GM13976 (cell line): ENCODE data around the gene PSME2.

Experiments
- DNase-seq: peaks from one replicate; pipeline ENCODE4 v3.0.0; 2012; ENCODE audit warnings: low spot score
- CTCF ChIP-seq: IDR thresholded peaks from 2 replicates; pipeline ENCODE4 v1.5.1; 2012; ENCODE audit warnings: borderline replicate concordance, mild to moderate bottlenecking; ENCODE audit not compliant: insufficient read depth; ENCODE audit errors: extremely low read depth, missing control alignments, control extremely low read depth
- in situ Hi-C: fragments of 300-500 bp; cut with MboI; formaldehyde crosslinking; loops from one replicate; pipeline ENCODE4 v1.12.0; 2022; ENCODE audit warnings: low sequenced_read_pairs, mixed read lengths, inconsistent platforms; ENCODE audit not compliant: unreplicated experiment

The PSME2 gene

DNA sequence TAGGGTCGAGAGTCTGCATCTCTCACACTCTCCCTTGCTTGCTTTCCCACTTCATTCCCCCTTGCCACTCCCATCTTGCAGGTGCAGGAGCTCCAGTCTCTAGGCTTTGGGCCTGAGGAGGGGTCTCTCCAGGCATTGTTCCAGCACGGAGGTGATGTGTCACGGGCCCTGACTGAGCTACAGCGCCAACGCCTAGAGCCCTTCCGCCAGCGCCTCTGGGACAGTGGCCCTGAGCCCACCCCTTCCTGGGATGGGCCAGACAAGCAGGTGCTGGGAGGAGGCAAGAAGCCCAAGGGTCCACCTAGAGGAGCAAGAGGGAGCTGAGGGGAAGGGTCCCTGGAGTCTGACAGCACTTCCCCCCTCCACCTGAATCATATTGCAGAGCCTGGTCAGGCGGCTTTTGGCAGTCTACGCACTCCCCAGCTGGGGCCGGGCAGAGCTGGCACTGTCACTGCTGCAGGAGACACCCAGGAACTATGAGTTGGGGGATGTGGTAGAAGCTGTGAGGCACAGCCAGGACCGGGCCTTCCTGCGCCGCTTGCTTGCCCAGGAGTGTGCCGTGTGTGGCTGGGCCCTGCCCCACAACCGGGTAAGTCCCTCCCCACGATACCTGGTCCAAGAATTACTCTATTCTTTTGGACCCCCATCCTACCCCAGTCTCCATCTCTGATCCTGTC, 5.1 kb upstream of the PSME2 start:
- in situ Hi-C loops, result no loop called here
- TF ChIP-seq CTCF, result no peak
- no peak for DNase-seq

DNA sequence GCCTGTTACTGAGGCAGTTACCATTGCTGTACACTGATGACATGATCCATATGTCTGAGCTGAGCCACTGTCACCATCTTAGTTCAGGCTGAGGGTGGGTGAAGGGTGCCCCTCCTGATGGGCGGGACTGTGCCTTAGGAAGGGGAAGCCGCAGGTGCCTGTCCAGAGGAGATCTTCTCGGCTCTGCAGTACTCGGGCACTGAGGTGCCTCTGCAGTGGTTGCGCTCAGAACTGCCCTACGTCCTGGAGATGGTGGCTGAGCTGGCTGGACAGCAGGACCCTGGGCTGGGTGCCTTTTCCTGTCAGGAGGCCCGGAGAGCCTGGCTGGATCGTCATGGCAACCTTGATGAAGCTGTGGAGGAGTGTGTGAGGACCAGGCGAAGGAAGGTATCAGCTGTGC, 4.6 kb upstream of the PSME2 start:
- no peak for TF ChIP-seq CTCF
- no peak for DNase-seq
- in situ Hi-C loops, result no loop called here

- in situ Hi-C loops, result no loop called here
- no peak for DNase-seq
- no peak for TF ChIP-seq CTCF
These were observed 4.2 kb upstream of the PSME2 start for GRCh38 chr14:24150567-24150966.

- in situ Hi-C loops, result no loop called here
- no peak for TF ChIP-seq CTCF
- DNase-seq, result no peak
These were observed 3.7 kb upstream of the PSME2 start for GRCh38 chr14:24150061-24150460.

GRCh38 chr14:24149302-24149969, 3.0 kb upstream of the PSME2 start:
- no peak for TF ChIP-seq CTCF
- in situ Hi-C loops, result no loop called here

DNA sequence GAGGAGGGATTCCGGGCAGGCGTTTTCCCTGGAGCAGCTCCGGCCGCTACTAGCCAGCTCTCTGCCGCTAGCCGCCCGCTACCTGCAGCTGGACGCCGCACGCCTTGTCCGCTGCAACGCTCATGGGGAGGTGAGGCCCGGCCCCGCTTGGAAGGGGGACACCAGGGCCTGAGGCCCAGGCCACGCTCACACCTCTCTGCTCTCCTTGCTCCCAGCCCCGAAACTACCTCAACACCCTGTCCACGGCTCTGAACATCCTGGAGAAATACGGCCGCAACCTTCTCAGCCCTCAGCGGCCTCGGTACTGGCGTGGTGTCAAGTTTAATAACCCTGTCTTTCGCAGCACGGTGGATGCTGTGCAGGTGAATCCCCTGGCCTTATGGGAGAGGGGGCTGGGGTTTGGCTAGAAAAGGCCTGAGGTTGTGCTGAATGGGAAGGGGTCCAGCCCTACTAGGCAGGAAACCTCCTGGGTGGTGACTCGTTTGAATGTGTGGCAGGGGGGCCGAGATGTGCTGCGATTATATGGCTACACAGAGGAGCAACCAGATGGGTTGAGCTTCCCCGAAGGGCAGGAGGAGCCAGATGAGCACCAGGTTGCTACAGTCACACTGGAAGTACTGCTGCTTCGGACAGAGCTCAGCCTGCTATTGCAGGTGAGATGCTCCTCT, 1.5 kb upstream of the PSME2 start:
- DNase-seq, result no peak
- in situ Hi-C loops, result no loop called here
- no peak for TF ChIP-seq CTCF

More at GRCh38 chr14:24149302-24149969, 3.0 kb upstream of the PSME2 start:
- DNase-seq, result no peak
